Glutamatergic neuron (in vitro differentiated cells): ENCODE measurements around the gene SELENOI. TPM values are rescaled to one million over a fixed set of nuclear protein-coding genes. Genes with fewer than 3 reads are reported as not detected.

Source experiments
- DNase-seq: peaks from one replicate; pipeline ENCODE4 v3.0.0; 2022
- H3K27ac Mint-ChIP-seq: one replicate; pipeline ENCODE4 v1.8.0; 2020; ENCODE audit warnings: mild to moderate bottlenecking, mixed read lengths, inconsistent platforms; ENCODE audit not compliant: unreplicated experiment
- H3K27me3 Mint-ChIP-seq: one replicate; pipeline ENCODE4 v1.8.0; 2020; ENCODE audit warnings: mild to moderate bottlenecking, moderate library complexity, mixed read lengths, inconsistent platforms; ENCODE audit not compliant: unreplicated experiment
- H3K36me3 Mint-ChIP-seq: one replicate; pipeline ENCODE4 v1.8.0; 2020; ENCODE audit warnings: mild to moderate bottlenecking, mixed read lengths, inconsistent platforms; ENCODE audit not compliant: unreplicated experiment
- H3K4me1 Mint-ChIP-seq: one replicate; pipeline ENCODE4 v1.8.0; 2020; ENCODE audit warnings: mild to moderate bottlenecking, low read depth, mixed read lengths, inconsistent platforms; ENCODE audit not compliant: unreplicated experiment
- H3K4me3 Mint-ChIP-seq: one replicate; pipeline ENCODE4 v1.8.0; 2020; ENCODE audit warnings: mild to moderate bottlenecking, mixed read lengths, inconsistent platforms; ENCODE audit not compliant: unreplicated experiment
- H3K9me3 Mint-ChIP-seq: one replicate; pipeline ENCODE4 v1.8.0; 2020; ENCODE audit warnings: mild to moderate bottlenecking, moderate library complexity, mixed read lengths, inconsistent platforms; ENCODE audit not compliant: unreplicated experiment
- total RNA-seq: library from RNA; stranded (reverse); fragmentation: NEBNext Ultra II Directional; extraction: Animal tissue kit (Norgen Biotek cat#: 25700); gene quantifications from one replicate; pipeline ENCODE4 v1.2.1, GENCODE V29; 2021; ENCODE audit not compliant: unreplicated experiment
- TF ChIP-seq, protein P1 (sequence below): fragments of 200-600 bp; sonication (generic); IDR thresholded peaks from one replicate; pipeline ENCODE4 v1.5.0; 2021; ENCODE audit not compliant: partially characterized antibody, unreplicated experiment

The SELENOI gene
- total RNA-seq, 1 donor from 2014 or later, result 61.2 TPM

DNA sequence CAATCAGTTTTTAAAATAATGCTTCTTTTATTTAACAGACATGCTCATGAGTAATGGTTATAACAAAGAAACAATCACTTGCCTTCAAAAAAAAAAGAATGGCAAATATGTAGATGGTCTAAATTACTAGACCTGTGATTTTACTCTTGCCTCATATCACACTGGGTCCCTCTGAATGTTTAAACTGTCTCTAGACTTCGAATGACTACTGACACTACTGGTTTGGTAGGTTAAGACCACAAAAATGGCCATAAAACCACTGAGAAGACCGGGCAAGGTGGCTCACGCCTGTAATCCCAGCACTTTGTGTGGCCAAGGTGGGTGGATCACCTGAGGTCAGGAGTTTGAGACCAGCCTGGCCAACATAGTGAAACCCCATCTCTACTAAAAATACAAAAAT lies 5.1 kb upstream of the SELENOI start:
- DNase-seq, result no peak
- Mint-ChIP-seq H3K4me3 (no peak overlapping the region), H3K27me3 (peaks cover 3% of the 10 kb centered on the region), H3K27ac (no peak overlapping the region), H3K36me3 (no peaks in the 10 kb centered on the region), H3K4me1 (peaks cover 6% of the 10 kb centered on the region), H3K9me3 (peaks cover 3% of the 10 kb centered on the region)
- TF ChIP-seq, protein P1, sequence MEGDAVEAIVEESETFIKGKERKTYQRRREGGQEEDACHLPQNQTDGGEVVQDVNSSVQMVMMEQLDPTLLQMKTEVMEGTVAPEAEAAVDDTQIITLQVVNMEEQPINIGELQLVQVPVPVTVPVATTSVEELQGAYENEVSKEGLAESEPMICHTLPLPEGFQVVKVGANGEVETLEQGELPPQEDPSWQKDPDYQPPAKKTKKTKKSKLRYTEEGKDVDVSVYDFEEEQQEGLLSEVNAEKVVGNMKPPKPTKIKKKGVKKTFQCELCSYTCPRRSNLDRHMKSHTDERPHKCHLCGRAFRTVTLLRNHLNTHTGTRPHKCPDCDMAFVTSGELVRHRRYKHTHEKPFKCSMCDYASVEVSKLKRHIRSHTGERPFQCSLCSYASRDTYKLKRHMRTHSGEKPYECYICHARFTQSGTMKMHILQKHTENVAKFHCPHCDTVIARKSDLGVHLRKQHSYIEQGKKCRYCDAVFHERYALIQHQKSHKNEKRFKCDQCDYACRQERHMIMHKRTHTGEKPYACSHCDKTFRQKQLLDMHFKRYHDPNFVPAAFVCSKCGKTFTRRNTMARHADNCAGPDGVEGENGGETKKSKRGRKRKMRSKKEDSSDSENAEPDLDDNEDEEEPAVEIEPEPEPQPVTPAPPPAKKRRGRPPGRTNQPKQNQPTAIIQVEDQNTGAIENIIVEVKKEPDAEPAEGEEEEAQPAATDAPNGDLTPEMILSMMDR, result no peak

DNA sequence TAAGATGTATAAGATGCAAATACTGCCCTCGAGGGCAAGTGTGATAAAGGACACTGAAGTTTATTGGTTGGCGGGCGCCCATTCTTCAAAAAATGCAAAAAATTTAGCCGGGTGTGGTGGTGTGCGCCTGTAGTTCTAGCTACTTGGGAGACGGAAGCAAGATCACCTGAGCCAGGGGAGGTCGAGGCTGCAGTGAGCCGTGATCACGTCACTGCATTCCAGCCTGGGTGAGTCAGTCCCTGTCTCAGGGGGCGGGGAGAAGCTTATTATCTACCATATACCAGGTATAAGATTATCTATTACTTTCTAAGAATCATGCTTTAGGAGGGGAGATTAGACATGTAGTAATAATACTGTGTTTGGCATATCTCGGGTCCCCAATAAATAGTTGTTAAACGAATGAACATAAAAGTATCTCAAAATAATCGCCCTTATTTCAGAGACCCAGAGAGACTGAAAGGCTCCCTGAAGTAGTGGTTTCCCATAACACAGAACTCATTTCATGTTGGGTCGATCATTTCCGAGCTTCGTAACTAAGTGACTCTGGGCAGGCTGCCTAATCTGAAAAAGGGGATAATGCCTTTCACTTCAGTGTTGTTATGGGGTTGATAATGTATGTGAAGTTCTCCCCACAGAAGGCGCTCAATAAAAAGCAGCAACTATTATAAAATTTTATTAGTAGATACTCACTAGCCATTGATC lies 1.2 kb upstream of the SELENOI start:
- Mint-ChIP-seq H3K36me3 (no peaks in the 10 kb centered on the region), H3K4me3 (peak overlapping the region; percentile 98), H3K9me3 (peaks cover 8% of the 10 kb centered on the region), H3K4me1 (peaks cover 18% of the 10 kb centered on the region), H3K27ac (peak overlapping the region; percentile 99), H3K27me3 (peaks cover 6% of the 10 kb centered on the region)
- DNase-seq, result no peak
- TF ChIP-seq, protein P1, result no peak

DNA sequence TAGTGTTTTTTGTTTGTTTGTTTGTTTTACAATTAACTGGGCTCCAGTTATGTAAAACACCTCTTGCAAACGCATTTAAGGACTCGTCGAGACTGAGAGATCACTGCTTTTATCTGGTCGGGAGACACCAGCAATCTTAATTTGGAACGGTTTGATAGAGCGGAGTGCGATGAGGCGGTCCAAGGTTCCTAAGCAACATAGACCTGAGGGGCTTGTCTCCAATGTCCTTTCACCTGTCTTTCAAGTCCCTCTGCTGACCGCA lies 729 bp upstream of the SELENOI start:
- H3K4me3 Mint-ChIP-seq, result peak overlapping the region; percentile 98
- peak overlapping the region; percentile 99 for H3K27ac Mint-ChIP-seq
- TF ChIP-seq, protein P1, result no peak
- peaks cover 6% of the 10 kb centered on the region for H3K27me3 Mint-ChIP-seq
- H3K9me3 Mint-ChIP-seq, result peaks cover 8% of the 10 kb centered on the region
- DNase-seq, result no peak
- H3K36me3 Mint-ChIP-seq, result no peaks in the 10 kb centered on the region
- H3K4me1 Mint-ChIP-seq, result peaks cover 18% of the 10 kb centered on the region

DNA sequence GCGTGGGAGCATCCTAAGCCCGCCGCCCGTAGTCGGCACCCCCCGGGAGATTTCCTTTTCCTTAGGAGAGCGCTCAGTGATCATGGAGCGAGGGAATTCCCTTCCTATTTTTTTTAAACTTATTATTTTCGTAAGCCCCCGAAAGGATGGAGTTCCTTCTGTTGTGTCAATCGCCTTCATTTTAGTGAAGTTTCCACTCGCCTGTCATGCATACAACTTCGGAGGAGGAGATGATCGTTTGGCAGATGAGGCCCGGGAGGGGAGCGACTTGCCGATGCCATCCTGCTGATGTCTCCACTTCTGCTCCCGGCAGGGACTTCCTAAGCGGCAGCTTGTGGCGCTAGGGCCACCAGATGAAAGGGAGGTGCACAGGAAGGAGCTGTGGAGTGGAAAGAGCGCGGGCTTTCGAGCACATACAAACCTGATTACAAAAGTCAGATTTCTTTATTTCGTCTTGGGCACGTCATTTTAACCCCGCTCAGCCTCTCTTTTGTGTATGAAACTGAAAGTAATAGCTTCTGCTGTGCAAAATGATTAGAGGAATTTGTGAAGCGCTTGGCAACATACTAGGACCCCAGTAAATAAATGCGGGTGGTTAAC lies 611 bp downstream of the SELENOI start, which contains the start of gene ADGRF3:
ADGRF3 (minus strand) TSS at position 336 of the 600 bp plus-strand sequence. CDS start 555 bp downstream, outside the sequence.
- Mint-ChIP-seq H3K27me3 (peaks cover 6% of the 10 kb centered on the region), H3K27ac (peak within 1 kb of the TSS; percentile 99), H3K36me3 (no peaks in the 10 kb centered on the region), H3K4me1 (peaks cover 18% of the 10 kb centered on the region), H3K4me3 (peak within 1 kb of the TSS; percentile 98), H3K9me3 (peaks cover 8% of the 10 kb centered on the region)
- peak; percentile 64 for DNase-seq
- TF ChIP-seq, protein P1, result no peak

DNA sequence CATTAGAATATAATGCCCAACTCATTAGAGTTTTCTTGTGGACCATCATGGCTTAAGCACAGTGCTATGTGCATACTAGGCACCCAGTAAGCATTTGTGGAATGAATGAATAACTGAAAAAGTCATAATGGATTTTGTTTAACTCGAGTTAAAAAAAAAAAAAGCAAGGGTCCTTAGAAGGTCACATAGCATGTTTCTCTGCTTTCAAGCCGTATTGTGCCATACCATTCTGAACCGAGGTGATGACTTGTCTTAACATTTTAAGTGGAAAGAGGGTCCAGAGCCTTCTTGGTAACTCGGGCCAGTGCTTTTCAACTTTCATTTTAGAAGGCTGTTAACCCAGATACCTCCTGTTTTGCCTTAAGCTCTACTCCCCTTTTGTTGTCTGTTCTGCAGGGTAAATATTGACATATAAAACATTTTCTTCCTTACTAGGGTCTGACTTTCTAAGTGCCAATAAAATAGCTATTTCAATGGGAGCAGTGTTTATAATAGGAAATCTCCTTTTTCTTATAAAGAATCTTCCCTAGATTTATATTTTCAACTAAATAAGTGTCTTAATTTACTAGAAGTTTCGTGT lies 1.4 kb downstream of the SELENOI start:
- TF ChIP-seq, protein P1, result no peak
- H3K36me3 Mint-ChIP-seq, result no peaks in the 10 kb centered on the region
- peaks cover 18% of the 10 kb centered on the region for H3K4me1 Mint-ChIP-seq
- H3K9me3 Mint-ChIP-seq, result peaks cover 8% of the 10 kb centered on the region
- peak overlapping the region; percentile 98 for H3K4me3 Mint-ChIP-seq
- peaks cover 6% of the 10 kb centered on the region for H3K27me3 Mint-ChIP-seq
- peak overlapping the region; percentile 97 for H3K27ac Mint-ChIP-seq
- DNase-seq, result no peak
